Stimulated activated CD8-positive, alpha-beta memory T cell treated with anti-CD3 and anti-CD28 coated beads, Interleukin-4, amount 100 ng/mL, for 24 hours (primary cell): ENCODE data around the gene BSND.

Source experiments
- DNase-seq: peaks from one replicate; pipeline ENCODE4 v3.0.0-alpha.2; 2020; ENCODE audit warnings: low read depth

BSND gene

DNA sequence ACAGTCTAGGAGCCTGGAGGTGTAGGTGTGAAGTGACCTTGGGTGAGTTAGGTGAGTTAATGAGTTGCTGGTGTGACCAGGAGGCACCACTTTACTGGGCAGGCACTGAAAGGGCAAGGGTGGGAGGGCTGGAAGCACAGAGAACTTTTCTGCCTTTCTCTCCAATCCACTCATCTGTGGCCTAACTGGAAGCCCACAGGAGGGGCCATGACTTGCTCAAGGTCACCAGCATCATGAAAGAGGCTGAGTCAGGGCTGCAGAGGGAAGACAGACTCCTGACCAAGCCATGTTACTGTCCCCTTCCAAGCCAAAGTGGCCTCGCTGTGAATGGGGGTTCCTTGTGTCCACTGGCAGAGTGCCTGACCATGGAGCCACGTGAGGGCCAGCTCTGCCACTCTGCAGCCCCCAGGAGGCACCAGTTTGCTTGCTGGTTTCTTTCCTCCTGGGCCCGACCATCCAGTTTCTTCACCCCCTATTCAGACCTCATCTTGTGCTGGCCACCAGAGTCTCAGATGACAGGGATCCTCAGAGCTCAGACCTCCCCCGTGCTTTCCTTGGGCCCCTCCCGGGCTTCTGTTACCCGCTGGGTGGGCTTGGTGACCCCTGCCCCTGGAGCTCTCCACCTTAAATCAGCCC is 4.3 kb upstream of the BSND start:
- no peak for DNase-seq

DNA sequence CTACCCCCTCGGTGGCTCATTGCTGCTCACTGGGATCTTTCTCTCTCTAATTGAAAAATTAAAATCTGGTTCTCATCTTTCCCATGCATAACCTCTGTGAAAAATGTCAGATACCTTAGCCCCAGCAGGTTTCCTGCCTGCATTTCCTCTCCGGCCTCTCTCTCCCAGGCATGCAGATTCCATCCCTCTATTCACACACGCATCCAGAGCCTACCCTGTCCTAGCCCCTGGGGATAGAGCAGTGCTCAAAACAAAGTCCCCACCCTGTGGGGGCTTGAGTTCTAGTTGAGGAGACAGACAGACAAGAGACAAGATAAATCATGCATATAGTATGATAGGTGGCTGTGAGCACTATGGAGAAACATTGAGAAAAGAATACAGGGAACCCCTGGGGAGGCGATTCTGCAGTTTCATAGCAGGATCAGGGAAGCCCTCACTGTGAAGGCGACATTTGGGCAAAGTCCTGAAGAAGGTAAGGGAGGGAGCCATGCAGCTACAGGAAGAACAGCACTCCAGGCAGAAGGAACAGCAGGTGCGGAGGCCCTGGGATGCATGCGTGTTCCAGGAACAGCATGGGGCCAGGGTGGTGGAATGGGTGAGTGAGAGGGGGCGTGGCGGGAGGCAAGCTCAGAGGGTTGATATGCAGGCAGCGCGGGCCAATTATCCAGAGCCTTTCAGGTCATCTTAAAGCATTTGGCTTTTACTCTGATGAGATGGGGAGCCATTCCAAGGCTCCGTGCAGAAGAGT is 3.5 kb upstream of the BSND start:
- no peak for DNase-seq

DNA sequence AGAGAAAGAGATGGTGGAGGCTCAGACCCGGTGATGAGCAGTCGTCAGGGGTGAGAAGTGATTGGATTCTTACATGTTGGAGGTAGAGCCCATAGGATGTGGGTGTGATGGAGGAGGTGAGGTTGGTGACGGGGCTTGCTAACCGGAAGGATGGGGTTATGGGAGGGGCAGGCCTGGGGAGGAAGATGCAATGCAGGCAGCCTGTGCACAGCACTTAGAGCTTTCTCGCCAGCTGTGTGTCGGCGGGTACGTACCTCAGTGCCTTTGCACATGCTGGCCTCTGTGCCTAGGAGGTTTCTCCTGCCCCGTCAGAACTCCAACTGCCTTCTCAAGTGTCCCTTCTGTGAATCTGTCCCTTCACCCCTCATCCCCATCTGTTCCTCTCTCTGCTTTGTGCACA is 2.9 kb upstream of the BSND start:
- no peak for DNase-seq

DNA sequence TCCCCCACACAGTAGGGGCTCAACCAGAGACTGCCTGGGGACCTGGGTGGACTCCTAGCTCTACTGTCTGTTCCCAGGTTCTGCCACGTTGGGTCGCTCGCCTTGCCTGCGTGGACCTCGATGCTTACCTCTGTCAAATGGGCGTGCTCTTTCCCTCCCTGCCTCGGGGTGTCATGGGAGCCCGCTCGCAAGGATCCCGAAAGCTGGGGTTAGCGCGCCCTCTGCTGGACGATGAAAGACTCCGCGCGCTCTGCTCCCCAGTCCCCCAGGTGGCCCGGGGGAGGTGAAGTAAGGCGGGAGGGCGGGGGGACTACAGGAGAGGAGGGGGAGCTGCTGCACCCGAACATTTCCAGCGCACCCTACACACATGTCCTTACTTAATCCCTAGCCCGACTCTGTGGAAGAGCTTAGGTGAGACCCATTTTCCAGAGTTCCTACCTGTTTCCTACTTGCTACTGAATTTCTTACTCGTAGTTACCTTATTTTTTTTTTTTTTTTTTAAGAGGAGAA is 2.3 kb upstream of the BSND start:
- peak; percentile 67 for DNase-seq

DNA sequence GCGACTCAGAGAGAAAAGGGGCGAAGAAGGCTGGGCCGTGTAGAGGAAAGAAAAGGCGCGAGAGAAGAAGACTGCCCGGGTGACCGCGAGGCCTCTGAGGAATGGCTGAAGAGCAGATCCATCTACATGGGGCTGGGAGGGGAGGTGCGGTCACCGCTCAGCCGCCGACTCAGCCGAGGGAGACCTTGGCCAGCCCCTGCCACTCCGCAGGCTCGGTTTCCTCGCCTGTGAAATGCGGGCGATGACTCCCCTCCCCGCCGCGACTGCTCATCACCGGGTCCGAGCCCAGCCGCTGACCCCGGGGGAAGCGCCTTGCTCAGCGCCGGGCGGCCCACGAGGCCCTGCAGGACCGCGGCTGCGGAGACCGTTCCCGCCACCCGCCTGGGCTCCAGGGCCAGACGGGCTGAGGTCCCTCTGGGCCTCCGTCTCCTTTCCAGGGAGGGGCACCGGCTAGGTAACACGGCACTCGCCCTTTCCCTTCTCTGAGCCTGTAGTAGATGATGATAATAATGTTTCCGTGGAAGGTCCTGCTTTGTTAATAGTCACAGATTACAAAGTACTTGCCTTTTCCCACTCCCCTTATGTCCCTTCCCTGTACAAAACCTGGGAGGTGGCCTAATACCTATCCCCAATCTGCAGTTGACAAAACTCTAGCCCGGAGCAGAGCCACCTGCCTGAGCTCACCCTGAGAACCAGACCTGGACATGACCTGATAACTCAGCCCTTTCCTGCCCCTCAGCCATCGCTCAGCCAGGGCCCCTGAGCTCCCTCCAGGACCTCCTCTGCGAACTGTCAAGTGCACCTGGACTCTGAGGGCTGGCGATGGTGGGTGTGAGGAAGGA is 1.6 kb upstream of the BSND start:
- no peak for DNase-seq

DNA sequence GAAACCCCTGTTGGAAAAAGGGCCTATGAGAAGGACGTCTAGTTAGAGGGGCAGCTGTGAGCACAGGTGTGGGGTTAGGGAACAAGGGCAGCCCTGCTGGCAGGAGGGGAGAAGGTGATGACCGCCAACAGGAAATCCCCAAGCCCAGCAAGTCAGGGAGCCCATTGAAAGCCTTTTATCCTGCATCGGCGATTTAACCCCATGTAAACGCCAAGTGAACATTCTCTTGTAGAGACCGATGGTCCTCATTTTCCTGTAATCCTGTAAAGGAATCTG is 1.1 kb upstream of the BSND start:
- DNase-seq = no peak

DNA sequence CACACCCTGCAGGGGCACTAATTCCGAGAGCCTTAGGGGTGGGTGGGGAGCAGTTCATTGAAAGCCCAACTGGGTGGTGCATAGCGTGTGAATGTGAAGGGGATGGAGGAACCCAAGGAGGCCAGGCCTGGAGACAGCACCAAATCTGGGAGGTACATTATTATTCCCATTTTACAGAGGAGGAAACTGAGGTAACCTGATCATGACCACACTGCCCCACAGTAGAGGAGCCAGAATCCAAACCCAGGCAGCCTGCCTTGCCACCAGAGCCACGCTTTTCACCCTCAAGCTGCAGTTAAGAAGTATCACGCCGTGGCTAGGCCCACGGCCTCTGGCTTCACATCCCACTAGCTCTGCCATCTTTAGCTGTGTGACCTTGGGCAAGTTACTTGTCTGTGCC is 633 bp upstream of the BSND start:
- DNase-seq = no peak

DNA sequence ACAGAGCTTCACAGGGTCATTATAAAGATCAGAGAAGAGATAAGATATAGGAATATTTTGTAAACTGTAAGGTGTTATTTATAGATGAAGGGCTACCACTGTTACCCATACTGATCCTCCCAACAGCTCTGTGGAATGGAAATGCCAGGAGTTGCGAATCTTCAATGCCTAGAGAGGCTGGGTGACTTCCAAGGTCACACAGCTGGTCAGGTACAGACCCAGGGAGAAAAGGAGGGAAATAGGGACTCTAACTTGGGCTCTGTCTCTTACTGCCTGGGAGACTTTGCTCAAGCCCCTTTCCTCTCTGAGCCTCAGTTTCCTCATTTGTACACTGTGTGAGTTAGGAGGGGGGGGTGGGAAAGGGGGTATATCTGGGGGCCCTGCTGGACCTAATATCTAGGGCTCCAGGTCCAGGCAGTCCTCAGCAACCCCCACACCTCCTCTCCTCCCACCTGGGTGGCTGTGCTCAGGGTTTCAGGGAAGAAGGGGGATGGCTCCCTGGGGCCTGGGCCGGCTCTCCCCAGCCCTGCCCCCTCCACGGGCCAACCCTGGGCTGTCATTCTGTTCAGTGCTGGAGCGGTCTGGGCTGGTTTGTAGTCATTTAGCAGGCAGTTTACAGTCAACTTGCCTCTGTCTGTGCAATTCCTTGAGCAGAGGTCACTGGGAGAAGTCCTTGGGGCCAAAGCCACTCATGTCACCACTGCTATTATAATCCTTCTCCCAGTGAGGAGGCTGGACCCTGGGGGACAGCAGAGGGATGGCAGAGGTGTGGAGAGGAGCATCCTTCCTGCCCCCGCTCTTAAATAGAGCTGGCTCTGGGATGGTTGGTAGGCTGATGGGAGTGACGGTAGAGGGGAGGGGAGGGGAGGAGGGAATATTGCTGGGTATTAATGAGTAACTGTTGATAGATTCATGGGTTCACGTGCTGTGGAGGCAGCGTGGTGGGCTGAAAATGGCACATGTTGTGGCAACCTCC is 1.7 kb downstream of the BSND start:
- DNase-seq = no peak

DNA sequence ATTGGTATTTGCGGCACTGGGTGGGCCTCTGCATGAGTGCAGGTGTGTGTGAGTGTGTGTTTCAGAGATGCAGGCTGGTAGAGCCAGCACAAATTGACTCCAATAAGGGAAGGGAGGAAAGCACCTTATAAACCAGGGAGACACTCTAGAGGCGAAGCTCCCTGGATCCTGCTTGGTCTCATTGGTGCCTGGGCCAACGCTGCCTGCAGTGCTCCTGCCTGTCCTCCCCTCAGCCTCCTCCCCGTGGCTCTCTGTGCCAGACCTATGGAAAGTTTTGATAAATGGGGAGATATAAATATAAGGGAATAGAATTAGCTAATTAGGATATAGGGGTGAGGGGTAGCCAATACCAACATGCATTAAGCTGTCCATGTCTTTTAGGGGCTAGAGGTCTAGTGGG is 2.6 kb downstream of the BSND start:
- no peak for DNase-seq

DNA sequence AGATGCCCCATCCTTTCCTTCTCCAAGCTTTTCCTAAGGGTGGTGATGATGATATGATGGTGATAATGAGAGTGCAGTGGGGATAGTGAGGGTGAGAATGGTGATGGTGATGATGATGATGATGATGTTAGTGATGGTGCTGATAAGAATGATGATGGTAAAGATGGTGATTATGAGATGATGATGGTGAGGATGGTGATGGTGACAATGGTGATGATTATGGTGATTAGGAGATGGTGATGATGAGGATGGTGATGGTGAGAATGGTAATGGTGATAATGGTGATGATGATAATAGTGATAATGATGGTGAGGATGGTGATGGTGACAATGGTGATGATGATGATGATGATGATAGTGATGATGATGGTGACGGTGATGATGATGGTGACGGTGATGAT is 4.0 kb downstream of the BSND start:
- no peak for DNase-seq

DNA sequence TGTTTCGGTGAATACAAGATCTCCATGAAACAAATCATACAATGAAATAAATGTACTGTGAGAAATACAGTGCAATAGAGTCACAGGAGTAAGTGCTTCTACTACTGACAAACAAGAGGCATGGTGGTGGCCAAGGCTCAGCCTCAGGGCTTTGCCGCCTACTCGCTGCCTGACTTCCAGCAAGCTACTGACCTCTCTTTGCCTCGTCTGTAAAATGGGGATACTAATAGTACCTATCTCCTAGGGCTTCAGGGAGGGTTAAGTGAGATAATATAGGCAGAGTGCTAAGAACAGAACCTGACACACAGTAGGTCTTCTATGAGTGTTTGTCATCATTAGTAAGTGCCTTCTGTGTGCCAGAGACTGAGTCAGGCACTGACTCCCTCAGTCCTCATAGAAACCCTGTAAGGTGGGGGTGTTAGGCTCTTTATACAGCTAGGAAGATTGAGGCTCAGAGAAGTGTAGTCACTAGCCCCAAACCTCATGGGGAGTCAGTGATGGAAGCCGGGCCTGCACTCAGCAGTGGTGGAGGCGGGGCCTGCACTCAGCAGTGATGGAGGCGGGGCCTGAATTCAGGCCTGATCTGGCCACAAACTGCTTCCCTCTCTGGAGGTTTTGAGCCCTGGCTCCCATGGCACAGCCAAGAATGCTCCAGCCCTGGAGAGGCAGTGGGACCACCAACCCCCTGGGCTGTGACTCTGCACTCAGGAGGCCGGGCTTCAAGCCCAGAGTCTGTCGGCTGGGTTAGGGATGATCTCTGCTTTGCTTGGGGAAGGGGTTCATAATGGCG is 6.8 kb downstream of the BSND start:
- no peak for DNase-seq

DNA sequence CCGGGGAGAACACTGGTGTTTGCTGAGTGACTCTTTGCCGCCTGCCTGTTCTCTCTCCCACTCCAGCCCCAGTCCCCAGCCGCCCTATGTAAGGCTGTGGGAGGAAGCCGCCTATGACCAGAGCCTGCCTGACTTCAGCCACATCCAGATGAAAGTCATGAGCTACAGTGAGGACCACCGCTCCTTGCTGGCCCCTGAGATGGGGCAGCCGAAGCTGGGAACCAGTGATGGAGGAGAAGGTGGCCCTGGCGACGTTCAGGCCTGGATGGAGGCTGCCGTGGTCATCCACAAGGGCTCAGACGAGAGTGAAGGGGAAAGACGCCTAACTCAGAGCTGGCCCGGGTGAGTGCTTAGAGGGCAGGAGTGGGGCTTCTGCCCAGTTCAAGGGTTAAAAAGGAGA is 8.2 kb downstream of the BSND start:
- DNase-seq = no peak

DNA sequence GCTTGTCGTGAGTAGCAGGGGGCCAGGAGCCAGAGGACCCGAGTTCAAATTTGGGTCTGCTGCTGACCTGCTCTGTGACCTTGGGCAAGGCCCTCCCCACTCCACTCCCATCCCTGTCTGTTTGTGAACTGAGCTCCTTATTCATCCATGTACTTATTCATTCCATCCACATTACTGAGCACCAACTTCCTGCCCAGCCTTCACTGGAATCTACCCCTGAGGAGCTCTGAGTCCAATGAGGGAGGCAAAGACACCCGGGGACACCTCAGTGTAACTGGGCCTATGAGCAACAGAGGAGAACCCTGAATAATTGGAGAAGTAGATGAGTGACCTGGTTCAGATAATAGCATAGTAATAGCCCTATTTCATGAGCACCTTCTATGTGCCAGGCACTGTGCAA is 8.9 kb downstream of the BSND start:
- DNase-seq = no peak

DNA sequence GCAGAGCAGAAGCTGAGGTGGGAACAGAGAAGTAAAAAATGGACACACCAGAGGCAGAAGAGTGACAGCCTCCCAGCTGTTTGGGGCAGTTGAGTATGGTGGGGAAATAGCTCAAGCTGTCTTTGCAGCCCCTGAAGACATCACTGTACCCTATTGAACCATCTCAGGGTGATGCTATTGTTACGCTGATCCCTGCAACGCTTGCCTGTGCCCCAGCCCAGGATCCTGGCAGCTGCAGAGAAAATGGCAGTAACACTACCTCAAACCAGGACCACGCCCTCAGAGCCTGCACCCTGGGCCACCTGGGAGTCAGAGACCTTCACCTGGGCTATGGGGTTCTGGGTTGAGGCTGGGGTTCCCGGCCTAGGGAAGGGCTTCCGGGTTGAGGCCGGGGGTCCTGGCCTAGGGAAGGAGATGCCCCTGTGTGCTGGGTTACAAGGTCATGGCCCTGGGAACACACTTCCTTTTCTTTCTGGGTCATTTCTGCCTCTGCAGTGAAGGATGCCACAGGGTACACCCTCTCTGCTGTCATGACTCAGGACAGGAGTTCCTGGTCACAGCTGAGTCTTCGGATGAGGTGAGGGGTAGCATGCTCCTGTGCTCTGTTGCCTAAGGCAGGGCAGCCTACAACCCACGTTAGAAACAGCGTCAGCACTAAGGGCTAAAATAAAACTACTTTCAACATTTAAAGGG is 11.6 kb downstream of the BSND start:
- DNase-seq = no peak

DNA sequence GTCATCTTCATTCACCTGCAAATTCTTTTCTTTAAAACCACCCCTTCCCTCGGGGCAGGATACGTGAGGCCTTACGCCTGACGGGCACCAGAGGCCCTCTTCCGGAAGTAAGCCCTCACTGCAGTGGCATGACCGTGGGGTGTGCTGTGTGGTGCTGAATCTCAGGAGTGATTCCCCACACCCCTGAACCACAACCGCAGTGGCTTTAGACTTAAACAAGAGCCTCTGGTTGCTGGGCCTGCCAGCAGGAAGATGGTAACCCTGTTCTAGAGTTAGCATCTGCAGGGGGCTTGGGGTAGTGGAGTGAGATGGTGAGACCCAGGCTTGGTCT is 12.1 kb downstream of the BSND start:
- no peak for DNase-seq

DNA sequence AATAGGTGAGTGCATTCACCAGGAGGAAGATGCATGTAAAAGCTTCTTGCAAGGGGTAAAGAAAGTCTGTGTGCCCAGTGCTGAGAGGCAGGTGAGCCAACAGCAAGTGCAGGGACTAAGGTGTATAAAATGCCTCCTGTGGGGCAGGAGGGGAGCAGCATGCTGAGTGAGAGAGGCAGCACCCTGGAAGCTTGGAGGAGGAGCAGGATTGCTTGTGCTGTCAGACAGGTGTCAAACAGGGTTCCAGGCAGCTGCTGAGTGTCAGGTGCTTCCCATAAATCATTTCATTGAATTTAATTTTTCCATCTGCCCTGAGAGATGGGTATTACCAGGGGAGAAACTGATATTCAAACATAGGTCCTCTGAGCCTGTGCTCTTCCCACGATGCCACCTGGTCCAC is 13.9 kb downstream of the BSND start:
- no peak for DNase-seq

DNA sequence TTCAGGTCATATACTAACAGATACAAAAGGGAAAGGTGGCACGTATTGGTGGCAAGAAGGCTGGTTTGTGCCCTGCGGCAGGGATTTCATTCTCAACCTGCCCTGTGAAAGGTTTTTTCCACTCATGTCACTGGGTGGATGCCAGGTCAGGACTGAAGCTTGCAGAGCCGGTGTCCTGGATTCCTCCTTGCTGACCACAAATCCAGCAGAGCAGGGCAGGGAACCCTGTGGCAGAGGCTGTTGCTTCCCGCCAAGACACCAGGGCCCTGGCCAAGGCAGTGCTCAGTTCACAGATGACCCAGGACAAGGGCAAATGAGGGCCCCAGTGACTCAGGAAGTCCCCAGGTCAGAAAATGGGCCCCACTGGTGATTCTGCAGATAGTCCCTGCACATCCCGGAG is 16.4 kb downstream of the BSND start:
- DNase-seq = no peak

DNA sequence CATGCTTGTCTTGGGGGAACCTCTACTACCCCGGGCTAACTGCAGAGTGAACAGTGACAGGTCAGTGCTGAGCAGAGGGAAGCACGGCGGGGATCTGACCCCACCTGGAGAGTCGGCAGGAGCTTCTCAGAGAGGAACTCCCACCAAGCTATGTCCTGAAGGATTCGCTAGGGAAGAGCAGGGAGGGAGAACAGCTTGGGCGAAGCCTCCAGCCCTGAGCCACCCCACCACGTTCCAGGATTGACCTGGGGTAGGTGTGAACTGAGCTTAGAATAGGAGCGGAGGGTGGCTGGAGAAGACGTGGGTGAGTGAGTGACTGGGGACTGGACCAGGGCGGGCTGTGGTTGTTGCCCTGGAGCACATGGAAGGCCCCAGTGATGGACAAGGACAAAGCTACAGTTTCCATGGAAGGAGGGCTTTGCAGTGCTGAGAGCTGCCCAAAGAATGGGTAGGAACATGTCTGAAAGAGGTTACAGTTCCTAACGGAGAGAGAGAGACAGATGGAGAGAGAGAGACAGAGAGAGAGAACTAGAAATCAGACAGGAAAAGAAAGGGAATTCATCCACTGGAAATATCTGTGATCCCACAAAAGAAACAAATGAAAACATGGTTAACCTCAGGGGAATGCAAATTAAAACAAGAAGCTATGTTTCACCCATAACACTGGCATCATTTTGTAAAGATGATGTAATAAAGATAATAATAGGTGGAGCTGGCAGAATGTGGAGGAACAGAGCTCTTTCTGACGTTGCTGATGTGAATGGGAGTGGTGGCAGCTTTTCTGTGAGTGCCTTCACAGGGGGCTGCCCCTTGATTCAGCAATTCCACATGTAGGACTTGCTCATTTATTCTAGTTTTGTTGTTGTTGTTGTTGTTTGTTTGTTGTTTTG is 17.2 kb downstream of the BSND start:
- no peak for DNase-seq

DNA sequence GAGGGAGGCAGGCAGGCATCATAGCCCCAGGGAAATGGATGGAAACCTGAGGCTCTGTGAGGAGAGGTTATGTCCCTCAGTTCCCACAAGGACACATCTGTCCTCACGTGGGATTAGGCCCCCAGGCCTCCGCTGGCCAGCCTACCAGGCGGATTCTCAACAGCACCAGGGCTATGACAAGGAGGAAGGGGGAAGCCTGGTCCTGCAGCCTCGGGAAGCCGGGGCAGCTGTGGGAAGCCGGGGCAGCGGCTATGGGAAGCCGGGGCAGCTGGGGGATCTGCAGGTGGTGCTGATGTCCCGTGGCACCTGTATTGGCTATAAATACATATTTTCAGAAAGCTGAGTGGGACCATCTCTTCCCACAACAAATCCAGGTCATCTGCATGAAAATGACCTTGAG is 19.7 kb downstream of the BSND start:
- DNase-seq = no peak
